CD14-positive monocyte (primary cell): Measurements from ENCODE around the gene CCDC197. TPM values are rescaled to one million over a fixed set of nuclear protein-coding genes. Genes with fewer than 3 reads are reported as not detected.
A peak's percentile ranks its signal among the peaks of the same experiment; 100 is the strongest.

Experiments used
- DNase-seq, 3 donors: peaks; one replicate each; pipeline ENCODE4 v3.0.0-alpha.2; 2011 to 2022
- H2AFZ ChIP-seq: 2 replicates; pipeline ENCODE4 v1.6.0; 2012; ENCODE audit warnings: mild to moderate bottlenecking, low read depth, low read length, inconsistent platforms; ENCODE audit not compliant: insufficient read depth, poor library complexity, severe bottlenecking
- H3K27ac ChIP-seq, 2 donors: 1 replicate in 1 of 2; 2 replicates in 1 of 2; pipeline ENCODE4 v1.5.1; 2012 to 2013; ENCODE audit warnings: low read length in 2 of 2, control low read depth in 1 of 2, inconsistent platforms in 1 of 2, low read depth in 1 of 2, mild to moderate bottlenecking in 1 of 2
- H3K27me3 ChIP-seq, 2 donors: one replicate each; pipeline versions ENCODE4 v1.6.0 to v1.6.1; 2011 to 2013; ENCODE audit warnings: low read length in 2 of 2; ENCODE audit not compliant: control insufficient read depth in 2 of 2, insufficient read depth in 2 of 2
- H3K36me3 ChIP-seq, 2 donors: replicated peaks in 1 of 2; 1 replicate in 1 of 2; 2 replicates in 1 of 2; pipeline versions ENCODE4 v1.5.1 to v1.6.1; 2012 to 2013; ENCODE audit warnings: low read length in 2 of 2, control low read depth in 1 of 2, inconsistent platforms in 1 of 2, mild to moderate bottlenecking in 1 of 2; ENCODE audit not compliant: insufficient read depth in 2 of 2, control insufficient read depth in 1 of 2
- H3K4me1 ChIP-seq, 2 donors: 1 replicate in 1 of 2; 2 replicates in 1 of 2; pipeline versions ENCODE4 v1.5.1 to v1.6.1; 2012 to 2013; ENCODE audit warnings: low read length in 2 of 2, control low read depth in 1 of 2, inconsistent platforms in 1 of 2, mild to moderate bottlenecking in 1 of 2, moderate library complexity in 1 of 2; ENCODE audit not compliant: insufficient read depth in 2 of 2, control insufficient read depth in 1 of 2
- H3K4me2 ChIP-seq: replicated peaks from 2 replicates; pipeline ENCODE3; 2012; ENCODE audit warnings: low read length, moderate library complexity, mild to moderate bottlenecking; ENCODE audit not compliant: poor library complexity, severe bottlenecking; ENCODE audit errors: extremely low read depth
- H3K4me3 ChIP-seq, 3 experiments: fragments of 200-600 bp in 1 of 3; sonication (generic) in 1 of 3; replicated peaks in 1 of 3; 1 replicate in 2 of 3; 2 replicates in 1 of 3; pipeline ENCODE4 v1.5.1; 2011 to 2013; ENCODE audit warnings: low read length in 3 of 3, mild to moderate bottlenecking in 3 of 3, control low read depth in 2 of 3, low read depth in 2 of 3, inconsistent platforms in 1 of 3, moderate library complexity in 1 of 3
- H3K79me2 ChIP-seq: 2 replicates; pipeline ENCODE4 v1.6.0; 2012; ENCODE audit warnings: mild to moderate bottlenecking, control low read depth, inconsistent platforms, low read length, moderate library complexity; ENCODE audit not compliant: insufficient read depth
- H3K9ac ChIP-seq: 2 replicates; pipeline ENCODE4 v1.6.0; 2017; ENCODE audit warnings: low read length, mild to moderate bottlenecking; ENCODE audit not compliant: insufficient read depth, poor library complexity, severe bottlenecking
- H3K9me3 ChIP-seq, 2 donors: replicated peaks in 1 of 2; 1 replicate in 1 of 2; 2 replicates in 1 of 2; pipeline versions ENCODE4 v1.5.1 to v1.6.1; 2012 to 2013; ENCODE audit warnings: low read length in 2 of 2, control low read depth in 1 of 2; ENCODE audit not compliant: control insufficient read depth in 1 of 2, insufficient read depth in 1 of 2
- H4K20me1 ChIP-seq: 2 replicates; pipeline ENCODE4 v1.6.0; 2012; ENCODE audit warnings: mild to moderate bottlenecking, low read length, control low read depth, moderate library complexity; ENCODE audit not compliant: insufficient read depth
- H3K27ac Mint-ChIP-seq, 7 donors: one replicate each; pipeline ENCODE4 v1.8.0; 2020; ENCODE audit warnings: mild to moderate bottlenecking in 7 of 7, mixed read lengths in 7 of 7, moderate library complexity in 6 of 7, inconsistent platforms in 2 of 7
- H3K27me3 Mint-ChIP-seq, 3 donors: one replicate each; pipeline ENCODE4 v1.8.0; 2021 to 2022; ENCODE audit warnings: low read depth in 3 of 3, mild to moderate bottlenecking in 3 of 3, mixed read lengths in 3 of 3, moderate library complexity in 3 of 3, inconsistent platforms in 1 of 3
- H3K36me3 Mint-ChIP-seq, 2 donors: one replicate each; pipeline ENCODE4 v1.8.0; 2020; ENCODE audit warnings: mixed read lengths in 2 of 2, inconsistent platforms in 1 of 2, mild to moderate bottlenecking in 1 of 2
- H3K4me1 Mint-ChIP-seq: one replicate; pipeline ENCODE4 v1.8.0; 2020; ENCODE audit warnings: mild to moderate bottlenecking, mixed read lengths
- H3K4me3 Mint-ChIP-seq, 2 donors: one replicate each; pipeline ENCODE4 v1.8.0; 2020; ENCODE audit warnings: mild to moderate bottlenecking in 2 of 2, mixed read lengths in 2 of 2, moderate library complexity in 1 of 2
- H3K9me3 Mint-ChIP-seq, 7 donors: one replicate each; pipeline ENCODE4 v1.8.0; 2020 to 2022; ENCODE audit warnings: mixed read lengths in 7 of 7, mild to moderate bottlenecking in 6 of 7, moderate library complexity in 6 of 7, inconsistent platforms in 2 of 7
- WGBS: methylation state at CpG from one replicate; pipeline ENCODE4 v1.1.5; 2013; ENCODE audit warnings: missing lambda C conversion rate; ENCODE audit not compliant: insufficient coverage; 5-methylcytosine and 5-hydroxymethylcytosine counted together
- intact Hi-C, 2 donors: fragments of 100-400 bp; cut with micrococcal nuclease; formaldehyde crosslinking; loops; one replicate each; pipeline versions ENCODE4 v1.15.0 to v1.15.1; 2023
- polyA plus RNA-seq, 3 donors: library from polyadenylated mRNA; depleted of rRNA in 1 of 3; unstranded in 2 of 3; stranded (reverse) in 1 of 3; fragments of 300-500 nt in 2 of 3; fragments of >200 nt in 1 of 3; fragmentation: Illumina TruSeq in 2 of 3; gene quantifications; 1 replicate in 2 of 3; 2 replicates in 1 of 3; pipeline ENCODE4 v1.2.3, GENCODE V29; 2012 to 2021
- TF ChIP-seq, protein P1 (sequence below): fragments of 200-600 bp; IDR thresholded peaks from one replicate; pipeline ENCODE4 v1.8.0; 2022; ENCODE audit warnings: antibody characterized with exemption, mild to moderate bottlenecking

The CCDC197 gene
- polyA plus RNA-seq, 3 donors = not detected

DNA sequence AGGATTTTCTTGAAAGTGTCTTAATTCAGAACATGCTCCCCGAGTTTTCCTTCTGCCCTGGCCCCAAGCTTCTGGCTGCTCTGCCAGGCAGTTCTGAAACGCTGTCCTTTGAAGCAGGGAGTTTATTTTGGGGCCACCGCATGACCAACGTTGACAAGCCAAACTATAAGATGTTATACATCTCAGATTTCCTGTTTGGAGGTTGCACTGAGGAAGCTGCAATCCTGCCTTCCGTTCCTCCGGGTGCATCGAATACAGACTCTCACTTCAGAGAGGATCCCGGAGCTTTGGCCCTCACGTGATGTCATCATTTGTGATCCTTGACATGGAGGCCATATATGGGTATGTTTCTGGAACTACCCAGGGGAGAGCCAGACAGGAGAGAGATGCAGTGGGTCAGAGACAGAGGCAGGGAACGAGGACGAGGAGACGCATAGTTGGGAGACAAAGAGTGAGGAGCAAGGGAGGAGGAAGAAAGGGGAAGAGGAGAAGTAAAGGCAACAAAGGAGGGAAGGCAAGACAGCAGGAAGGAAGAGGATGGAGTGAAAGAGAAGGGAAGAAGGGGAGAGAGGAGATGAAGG is 20.5 kb upstream of the CCDC197 start, which contains the start of gene ASB2:
Gene ASB2, minus strand, starts transcription at position 94 of the 581 bp plus-strand sequence. CDS start 12,031 bp downstream, outside the sequence.
- Mint-ChIP-seq H3K4me3 (peak within 1 kb of the TSS in 1 of 2 donors; percentile 52), H3K4me1 (peaks cover 30% of the 10 kb centered on the region), H3K9me3 (peaks cover 0 to 9% (median 6%) of the 10 kb centered on the region in 7 donors), H3K36me3 (peaks cover 0 to 4% of the 10 kb centered on the region in 2 donors), H3K27ac (peak within 1 kb of the TSS in 4 of 7 donors; percentile 10 to 84 (median 24)), H3K27me3 (peaks cover 2 to 6% (median 5%) of the 10 kb centered on the region in 3 donors)
- H3K36me3 ChIP-seq = no peaks in the 10 kb centered on the region
- TF ChIP-seq, protein P1, sequence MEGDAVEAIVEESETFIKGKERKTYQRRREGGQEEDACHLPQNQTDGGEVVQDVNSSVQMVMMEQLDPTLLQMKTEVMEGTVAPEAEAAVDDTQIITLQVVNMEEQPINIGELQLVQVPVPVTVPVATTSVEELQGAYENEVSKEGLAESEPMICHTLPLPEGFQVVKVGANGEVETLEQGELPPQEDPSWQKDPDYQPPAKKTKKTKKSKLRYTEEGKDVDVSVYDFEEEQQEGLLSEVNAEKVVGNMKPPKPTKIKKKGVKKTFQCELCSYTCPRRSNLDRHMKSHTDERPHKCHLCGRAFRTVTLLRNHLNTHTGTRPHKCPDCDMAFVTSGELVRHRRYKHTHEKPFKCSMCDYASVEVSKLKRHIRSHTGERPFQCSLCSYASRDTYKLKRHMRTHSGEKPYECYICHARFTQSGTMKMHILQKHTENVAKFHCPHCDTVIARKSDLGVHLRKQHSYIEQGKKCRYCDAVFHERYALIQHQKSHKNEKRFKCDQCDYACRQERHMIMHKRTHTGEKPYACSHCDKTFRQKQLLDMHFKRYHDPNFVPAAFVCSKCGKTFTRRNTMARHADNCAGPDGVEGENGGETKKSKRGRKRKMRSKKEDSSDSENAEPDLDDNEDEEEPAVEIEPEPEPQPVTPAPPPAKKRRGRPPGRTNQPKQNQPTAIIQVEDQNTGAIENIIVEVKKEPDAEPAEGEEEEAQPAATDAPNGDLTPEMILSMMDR = no peak
- no peak within 1 kb of the TSS for H3K27ac ChIP-seq
- WGBS = 25% methylated on average over 8 of the region's 12 CpGs
- H3K79me2 ChIP-seq = no peaks in the 10 kb centered on the region
- peaks cover 18% of the 10 kb centered on the region in 2 donors for H3K4me1 ChIP-seq
- H3K9ac ChIP-seq = no peak within 1 kb of the TSS
- peaks cover 0 to 5% of the 10 kb centered on the region in 2 donors for H3K9me3 ChIP-seq
- no peak within 1 kb of the TSS for H3K4me2 ChIP-seq
- peak in 1 of 3 donors; percentile 48 for DNase-seq
- intact Hi-C loops = loop anchor here in 1 of 2 donors (2.0 kb wide), 1 partner anchor 38 kb away; no protein-coding TSS in a partner anchor
- peak within 1 kb of the TSS; percentile 32 for H2AFZ ChIP-seq
- no peaks in the 10 kb centered on the region for H4K20me1 ChIP-seq
- H3K27me3 ChIP-seq = no peaks in the 10 kb centered on the region
- H3K4me3 ChIP-seq = no peak within 1 kb of the TSS

DNA sequence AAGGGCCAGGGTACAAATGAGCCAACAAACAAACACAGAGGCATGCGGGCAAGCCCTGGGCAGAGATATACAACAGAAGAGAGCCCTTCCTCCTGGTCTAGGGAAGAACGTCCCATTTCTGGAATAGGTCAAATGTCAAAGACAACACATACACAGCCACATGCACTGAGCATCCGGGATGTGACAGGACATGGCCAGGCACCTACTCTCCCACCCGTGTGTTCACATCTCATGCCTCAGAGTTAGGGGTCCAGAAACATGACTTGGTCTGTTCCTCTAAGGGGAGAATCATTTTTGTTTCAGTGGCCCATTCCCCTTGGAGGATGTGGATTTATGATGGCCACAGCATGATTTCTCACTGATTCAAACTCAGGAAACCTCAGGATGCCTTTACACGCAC is 19.9 kb upstream of the CCDC197 start:
- TF ChIP-seq, protein P1 = no peak

More for the DNA sequence above, 19.9 kb upstream of the CCDC197 start:
- Mint-ChIP-seq H3K4me3 (no peak overlapping the region), H3K27ac (no peak overlapping the region), H3K27me3 (peaks cover 5 to 7% (median 6%) of the 10 kb centered on the region in 3 donors), H3K9me3 (peaks cover 0 to 9% (median 6%) of the 10 kb centered on the region in 7 donors), H3K36me3 (peaks cover 0 to 4% of the 10 kb centered on the region in 2 donors), H3K4me1 (peaks cover 29% of the 10 kb centered on the region)
- intact Hi-C loops = loop anchor here in 1 of 2 donors (2.0 kb wide), 1 partner anchor 38 kb away; no protein-coding TSS in a partner anchor
- H3K27ac ChIP-seq = no peak overlapping the region
- 100% methylated on average over 1 of the region's 5 CpGs for WGBS
- H3K9me3 ChIP-seq = peaks cover 0 to 5% of the 10 kb centered on the region in 2 donors
- no peaks in the 10 kb centered on the region for H3K27me3 ChIP-seq
- no peak overlapping the region for H2AFZ ChIP-seq
- H3K9ac ChIP-seq = no peak overlapping the region
- H4K20me1 ChIP-seq = no peaks in the 10 kb centered on the region
- DNase-seq = no peak
- H3K4me3 ChIP-seq = no peak overlapping the region
- no peak overlapping the region for H3K4me2 ChIP-seq
- no peaks in the 10 kb centered on the region for H3K79me2 ChIP-seq
- H3K36me3 ChIP-seq = no peaks in the 10 kb centered on the region
- peaks cover 18% of the 10 kb centered on the region in 2 donors for H3K4me1 ChIP-seq
